Effector CD4-positive, alpha-beta T cell (primary cell): ENCODE results near the gene SORL1-AS1.
"Not testable (repeated sequence)": the region's sequence is repeated elsewhere in the genome, so short reads cannot be mapped to it uniquely, and the experiment has no call there.

ENCODE experiments used
- DNase-seq: peaks from one replicate; pipeline ENCODE4 v3.0.0-alpha.2; 2020

Gene SORL1-AS1

DNA sequence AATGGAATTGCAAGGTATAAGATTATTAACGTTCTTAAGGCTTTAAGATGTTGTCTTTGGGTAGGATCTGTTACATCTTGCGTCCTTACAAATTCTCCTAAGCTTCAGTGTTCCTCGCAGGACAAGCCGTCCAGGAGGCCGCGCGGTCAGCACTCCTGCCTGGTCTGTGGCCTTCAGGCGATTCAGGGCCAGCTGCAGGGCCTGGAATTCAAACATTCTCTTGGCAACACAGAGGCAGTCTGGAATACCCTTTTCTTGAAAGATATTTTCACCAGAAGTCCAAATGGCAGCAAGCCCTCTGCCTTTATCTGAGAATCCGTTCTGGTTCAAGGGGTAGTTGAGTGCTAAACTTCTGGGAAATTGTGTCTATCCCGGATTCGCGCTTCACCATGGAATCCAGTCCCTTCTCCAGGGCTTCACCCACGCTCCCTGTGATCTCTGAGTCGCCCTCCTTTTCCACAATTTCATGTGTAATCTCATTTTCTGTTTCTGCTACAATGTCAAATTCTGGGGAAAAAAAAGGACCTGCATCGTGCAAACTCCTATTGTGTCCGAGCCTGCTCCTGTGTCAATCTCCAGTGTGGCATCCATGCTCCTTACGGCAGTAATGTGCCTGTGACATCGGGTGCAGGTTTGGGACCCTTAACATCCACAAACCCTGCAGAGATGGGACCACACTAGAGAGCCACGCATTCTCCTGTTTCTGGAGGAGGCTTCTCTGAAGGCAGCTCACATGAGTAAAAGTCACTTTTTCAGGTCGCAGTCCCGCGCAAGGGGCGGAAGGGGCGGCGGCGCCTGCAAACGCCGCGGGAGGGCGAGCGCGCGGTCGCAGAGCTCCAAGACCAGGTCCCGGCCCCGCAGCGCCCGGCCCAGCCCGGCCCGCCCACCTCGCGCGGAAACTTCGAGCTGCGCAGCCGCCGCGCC is 26.0 kb downstream of the SORL1-AS1 start:
- DNase-seq: peak; percentile 19

DNA sequence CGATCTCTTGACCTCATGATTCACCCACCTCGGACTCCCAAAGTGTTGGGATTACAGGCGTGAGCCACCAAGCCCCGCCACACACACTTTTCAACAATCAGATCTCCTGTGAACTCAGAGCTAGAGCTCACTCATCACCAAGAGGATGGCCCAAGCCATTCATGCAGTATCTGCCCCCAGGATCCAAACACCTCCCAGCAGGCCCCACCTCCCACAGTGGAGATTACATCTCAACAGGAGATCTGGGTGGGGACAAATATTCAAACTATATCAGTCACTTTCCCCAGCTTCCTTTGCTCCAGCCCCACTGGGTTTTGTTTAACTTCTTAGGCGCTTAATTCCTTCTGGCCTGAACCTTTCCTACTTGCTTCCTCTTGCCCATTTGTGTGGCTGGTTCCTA is 26.9 kb downstream of the SORL1-AS1 start:
- no peak for DNase-seq

DNA sequence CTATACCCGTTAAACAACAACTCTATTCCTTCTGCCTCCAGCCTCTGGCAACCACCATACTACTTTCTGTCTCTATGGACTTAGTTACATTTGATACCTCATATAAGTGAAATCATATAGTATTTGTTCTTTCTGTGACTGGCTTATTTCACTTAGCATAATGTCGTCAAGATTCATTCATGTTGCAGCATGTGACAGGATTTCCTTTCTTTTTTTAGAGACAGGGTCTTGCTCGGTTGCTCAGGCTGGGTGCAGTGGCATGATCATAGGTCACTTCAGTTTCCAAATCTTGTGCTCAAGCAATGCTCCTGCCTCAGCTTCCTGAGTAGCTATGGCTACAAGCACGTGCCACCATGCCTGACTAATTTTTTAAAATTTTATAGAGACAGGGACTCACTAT is 30.1 kb downstream of the SORL1-AS1 start:
- DNase-seq: no peak

DNA sequence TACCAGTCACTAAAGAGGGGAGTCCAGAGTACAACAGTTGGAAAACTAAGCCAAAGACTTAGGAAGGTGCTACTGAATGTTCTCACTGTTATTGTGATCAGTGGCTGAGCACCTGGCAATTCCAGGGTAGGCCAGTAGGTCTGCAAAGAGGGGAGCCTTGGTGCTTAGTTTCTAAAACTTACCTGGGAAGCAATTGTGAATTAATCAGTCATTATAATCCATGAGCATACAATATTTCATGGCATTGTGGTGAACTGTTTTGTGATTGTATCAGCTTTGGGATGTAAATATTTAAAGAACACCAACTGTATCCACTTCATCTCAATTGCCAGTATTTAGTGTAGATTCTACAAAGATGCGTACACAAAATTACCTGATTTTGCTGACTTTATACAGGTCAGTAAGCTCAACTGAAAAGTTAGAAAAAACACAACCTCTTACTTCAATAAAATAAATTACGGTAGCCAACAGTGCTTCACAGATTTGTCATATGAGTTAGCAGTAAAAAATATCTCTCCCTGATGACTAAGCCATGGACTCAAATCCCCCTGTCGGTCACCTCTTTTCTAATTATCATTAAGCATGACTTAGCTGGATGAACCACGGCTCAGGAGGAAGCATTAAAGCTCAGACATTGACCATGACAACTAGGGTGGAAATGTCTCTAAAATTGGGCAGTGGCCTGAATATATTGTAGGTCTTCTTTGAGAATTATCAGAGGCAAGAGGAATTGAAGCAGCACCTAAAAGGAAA is 31.4 kb downstream of the SORL1-AS1 start:
- DNase-seq: no peak

DNA sequence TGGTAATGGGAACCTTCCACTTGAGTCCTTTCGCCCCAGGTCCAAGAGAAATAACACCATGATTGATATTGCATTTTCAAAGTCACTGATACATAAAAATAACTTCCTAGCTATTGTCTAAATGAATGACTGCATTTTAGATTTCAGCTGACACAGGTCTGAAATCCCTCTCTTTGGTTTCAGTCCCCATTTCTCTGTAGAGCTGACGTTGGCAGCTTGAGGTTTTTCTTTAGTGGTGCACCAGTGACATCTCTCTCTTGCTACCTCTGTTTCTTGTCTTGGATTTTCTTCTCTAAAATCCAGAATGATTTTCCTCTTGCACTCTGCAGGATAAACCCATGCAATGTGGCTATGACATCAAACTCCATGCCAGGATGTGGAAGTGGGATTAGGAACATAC is 32.4 kb downstream of the SORL1-AS1 start:
- no peak for DNase-seq

DNA sequence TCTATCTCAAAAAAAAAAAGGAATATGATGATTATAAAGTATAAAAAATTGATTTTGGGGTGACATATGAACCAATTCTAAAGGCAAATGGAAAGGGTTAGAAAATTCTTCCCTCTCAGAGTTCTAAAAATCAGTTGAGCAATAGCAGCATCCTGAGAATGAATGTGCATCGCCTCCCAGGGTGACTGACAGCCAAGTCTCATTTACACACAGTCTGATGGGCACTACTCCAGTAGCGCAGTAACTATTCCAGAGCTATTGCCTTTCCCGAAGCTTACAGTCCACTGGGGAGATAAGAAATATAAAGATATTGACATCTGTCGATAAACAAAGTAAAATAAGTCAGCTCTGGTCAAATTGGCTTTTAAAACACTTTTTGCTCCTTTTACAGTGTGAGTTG is 32.9 kb downstream of the SORL1-AS1 start:
- DNase-seq: no peak

DNA sequence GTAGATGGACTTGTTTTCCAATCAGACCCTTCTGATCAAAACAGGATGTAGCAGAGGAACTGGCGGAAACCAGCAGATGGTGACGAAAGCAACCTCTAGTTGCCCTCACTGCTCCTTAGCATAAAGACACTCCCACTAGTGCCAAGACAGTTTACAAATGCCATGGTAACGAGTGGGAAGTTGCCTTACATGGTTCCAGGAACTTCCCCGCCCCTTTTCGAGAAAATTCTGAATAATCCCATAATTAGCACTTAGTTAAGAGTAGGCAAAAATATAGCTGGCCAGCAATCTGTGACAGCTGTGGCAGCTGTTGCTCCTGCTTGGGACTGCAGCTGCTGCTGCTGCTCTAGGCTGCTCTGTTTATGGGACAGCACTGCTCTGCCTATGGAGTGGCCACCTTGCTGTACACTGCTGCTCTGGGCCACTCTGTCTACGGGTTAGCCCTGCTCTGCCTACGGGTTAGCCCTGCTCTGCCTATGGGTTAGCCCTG is 34.1 kb downstream of the SORL1-AS1 start:
- peak; percentile 37 for DNase-seq

DNA sequence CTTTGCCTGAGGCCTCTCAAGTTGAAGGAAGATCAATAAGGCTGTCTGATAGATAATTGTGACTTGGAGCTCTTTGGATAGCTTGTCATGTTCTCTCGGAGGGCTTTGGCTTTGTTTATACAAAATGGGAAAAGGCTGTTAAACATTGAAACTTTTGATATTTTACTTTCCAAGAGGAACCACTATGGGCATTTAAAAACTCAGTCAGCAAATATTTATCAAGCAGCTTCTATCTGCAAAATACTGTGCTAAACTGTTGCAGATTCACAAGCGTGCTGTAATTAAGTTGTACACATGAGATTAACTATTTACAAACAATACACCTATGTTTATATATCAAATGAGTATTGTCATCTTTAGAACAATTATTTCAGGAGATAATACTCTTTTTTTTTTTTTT is 35.2 kb downstream of the SORL1-AS1 start:
- no peak for DNase-seq

DNA sequence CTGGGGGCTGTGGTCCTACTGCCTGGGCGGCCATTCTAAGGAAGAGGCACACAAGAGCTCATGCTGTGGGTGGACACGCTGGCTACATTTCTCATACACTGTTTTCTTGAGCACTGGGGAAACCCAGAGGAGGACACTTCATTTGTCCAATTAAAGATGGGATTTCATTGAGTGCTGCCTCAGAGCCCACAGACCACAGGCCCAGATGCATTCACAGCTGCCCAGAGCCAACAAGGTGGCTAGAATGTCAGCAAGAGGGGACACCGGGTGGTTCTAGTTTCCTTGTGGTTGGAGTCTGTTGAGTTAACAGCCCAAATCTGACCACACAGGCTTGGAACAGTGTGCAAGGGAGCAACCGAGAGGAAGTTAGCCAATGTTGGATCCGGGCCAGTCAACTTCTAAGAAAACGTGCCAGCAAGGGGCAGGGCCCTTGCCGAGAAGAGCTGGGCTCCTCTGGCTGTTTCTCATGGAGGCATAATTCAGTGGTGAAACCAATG is 35.7 kb downstream of the SORL1-AS1 start:
- peak; percentile 17 for DNase-seq

DNA sequence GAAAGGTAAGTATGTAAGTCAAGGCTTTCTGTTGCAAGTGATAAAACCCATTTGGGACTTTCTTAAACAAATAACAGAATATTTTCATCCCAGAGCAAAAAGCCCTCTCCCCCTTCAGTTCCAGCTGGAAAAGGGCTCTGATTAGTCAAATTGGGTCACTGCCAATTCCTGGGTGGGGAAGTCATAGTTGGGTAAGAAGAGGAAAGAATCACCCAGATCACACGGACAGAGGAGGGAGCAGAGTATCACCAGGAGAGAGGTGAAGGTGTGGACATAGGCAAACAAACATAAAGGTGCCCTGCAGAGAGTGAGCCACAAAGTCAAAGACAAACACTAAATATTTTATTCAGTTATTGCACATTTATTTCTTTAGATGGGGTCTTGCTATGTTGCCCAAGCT is 36.9 kb downstream of the SORL1-AS1 start:
- DNase-seq: no peak

DNA sequence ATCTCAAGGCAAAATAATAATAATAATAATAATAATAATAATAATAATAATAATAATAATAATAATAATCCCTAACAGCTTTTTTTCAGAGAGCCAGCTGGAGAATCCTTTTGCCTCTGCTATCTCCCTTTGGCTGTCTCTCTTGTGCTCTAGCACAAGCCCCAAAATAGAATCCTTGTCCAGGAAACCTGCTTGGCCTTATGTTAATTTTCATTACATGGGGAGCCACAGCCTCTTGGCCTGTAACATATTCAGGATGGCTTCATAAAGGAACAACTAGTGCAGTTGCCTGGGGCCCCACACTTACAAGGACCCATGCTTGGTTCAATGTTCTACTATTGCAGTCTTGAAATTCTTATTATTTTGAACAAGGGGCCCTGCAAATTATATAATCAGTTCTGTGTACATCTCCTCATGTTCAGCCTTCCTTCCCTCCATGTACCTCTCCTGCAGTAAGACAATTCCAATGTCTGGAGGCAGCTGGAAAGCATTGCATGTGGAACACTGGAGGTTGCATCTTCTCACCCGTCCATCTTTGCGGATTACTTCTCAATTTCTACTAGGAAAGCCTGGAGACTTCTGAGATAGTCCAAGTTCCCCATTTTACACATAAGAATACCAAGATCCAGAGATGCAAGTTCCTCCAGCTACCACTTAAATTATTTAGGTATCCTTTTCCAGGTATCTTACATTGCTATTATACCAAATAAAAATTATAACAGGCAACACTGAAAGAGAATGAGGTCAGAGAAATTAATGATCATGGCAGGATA is 38.4 kb downstream of the SORL1-AS1 start:
- no peak for DNase-seq

DNA sequence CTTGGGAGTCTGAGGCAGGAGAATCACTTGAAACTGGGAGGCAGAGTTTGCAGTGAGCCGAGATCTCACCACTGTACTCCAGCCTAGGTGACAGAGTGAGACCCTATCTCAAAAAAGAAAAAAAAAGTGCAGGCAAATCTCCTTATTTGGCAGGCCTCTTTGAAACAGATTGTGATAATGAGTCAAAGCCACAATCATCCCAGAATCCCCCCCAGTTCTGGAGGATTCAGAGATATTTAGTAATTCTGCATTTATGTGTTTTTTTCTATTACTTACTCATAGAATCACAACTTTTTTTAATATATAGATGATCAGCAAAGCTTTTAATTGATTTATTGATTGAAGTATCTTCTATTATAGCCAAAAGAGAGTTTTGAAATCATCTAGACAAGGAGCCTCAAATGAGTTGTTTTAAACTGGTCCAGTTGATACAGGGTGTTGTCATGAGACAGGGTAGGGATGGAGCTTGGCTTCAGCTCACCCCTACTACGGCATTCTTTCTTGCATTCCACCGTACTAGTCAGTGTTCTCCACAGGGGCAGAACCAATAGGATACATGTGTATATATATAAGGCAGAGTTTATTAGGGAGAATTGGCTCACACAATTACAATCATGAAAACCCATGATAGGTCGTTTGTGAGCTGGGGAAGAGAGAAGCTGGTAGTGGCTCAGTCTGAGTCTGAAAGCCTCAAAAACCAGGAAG is 39.9 kb downstream of the SORL1-AS1 start:
- DNase-seq: no peak

DNA sequence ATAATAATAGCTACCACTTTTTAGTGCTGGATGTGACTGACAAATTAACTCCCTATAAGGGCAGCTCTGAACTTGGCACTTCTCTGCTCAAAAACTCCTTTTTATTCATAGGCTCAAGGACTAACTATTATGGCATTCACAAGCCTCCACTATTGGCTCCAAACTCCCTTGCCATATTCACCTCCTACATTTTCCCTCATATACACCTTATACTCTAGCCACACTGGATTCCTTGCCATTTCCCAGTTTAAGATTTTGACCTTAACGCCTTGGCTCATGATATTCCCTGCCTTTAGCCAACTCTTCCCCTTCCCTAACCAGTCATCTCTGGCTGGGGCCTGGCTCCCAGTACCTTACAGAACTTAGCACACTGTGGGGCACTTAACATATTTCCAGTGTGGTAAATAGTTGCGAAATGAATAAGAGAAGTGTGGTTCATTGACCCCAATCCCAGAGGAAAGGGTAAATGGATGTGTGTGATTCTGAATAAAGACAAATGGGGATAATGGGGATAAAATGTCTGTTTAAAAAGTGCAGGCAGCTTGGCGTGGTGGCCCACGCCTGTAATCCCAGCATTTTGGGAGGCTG is 40.7 kb downstream of the SORL1-AS1 start:
- DNase-seq: no peak

DNA sequence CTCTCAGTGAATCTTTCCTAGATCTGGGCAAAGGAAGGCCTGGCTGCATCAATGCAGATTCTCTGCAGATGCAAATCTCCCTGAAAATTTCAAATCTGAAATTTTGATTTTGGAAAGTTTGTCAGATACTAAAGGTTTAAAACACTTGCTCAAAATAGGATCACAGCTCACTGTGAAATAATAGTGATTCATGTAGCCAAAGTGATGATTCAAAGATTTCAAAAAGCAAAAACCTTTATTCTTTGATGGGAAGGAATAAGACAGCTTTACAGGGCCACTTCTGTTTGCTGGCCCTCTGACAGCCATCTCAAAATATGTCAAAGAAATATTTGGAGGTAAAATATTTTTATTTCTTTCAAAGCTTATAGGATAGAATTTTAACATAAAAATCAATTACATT is 41.4 kb downstream of the SORL1-AS1 start:
- not testable (repeated sequence) for DNase-seq

DNA sequence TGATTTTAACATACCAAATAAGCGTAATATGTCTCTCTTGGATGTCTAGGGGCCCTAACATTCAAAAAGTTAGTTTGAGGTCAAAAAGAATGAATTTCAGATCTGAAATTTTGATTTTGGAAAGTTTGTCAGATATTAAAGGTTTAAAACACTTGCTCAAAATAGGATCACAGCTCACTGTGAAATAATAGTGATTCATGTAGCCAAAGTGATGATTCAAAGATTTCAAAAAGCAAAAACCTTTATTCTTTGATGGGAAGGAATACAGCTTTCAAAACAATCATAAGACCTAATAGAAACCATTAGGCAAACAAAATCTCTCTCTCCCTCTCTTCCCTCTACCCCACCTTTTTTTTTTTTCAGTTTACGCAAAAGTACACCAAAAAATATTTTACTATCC is 42.7 kb downstream of the SORL1-AS1 start:
- DNase-seq: not testable (repeated sequence)

DNA sequence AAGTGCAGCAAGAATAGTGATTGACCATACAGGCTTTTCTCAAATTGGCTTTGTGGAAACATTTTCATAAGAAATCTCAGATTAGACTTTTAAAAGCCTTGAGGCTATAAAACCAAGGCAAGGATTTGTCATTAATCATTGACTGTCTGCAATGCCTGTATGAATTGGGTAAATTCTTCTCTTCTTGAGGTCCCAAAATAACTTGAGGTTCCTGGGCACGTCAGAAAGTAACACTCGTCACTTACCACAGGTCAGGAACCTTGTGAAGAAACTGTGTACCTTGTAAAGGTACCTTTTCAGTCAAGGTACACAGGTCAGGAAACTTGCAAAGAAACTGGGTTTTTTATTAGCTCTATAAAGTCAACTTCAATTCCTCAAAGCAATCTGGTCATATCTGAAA is 43.9 kb downstream of the SORL1-AS1 start:
- no peak for DNase-seq

DNA sequence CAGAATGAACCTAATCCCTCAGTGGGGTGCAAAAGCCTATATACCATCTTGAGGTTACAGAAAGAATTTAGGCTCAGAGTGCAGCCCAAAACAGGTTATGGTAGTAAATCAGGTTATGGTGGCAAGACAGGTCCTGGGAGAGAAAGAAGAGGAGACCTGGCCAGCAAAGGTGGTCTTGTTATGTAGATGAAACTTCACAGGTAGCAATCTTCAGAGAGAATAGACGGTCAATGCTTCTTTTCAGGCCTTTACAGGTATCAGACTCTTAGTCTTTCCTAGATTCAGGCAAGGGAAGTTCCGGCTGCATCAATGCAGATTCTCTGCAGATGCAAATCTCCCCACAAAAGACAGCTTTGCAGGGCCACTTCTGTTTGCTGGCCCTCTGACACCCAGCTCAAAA is 46.5 kb downstream of the SORL1-AS1 start:
- no peak for DNase-seq

DNA sequence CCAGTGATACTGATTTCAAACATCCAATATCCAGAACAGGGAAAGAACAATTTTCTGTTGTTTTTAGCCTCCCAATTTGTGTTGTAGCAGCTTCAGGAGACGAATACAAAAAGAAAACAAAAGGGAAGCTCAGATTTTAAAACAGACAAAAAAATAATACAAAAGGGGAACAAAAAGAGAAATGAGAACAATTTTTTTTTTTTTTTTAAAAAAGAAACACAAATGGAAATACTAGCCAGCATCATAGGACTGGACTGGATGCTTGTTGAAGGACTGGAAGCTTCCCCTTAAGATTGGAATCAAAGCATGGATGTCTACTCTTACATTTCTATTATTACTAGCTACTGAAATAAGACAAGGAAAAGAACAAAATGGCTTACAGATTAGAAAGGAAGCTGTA is 47.1 kb downstream of the SORL1-AS1 start:
- DNase-seq: no peak

DNA sequence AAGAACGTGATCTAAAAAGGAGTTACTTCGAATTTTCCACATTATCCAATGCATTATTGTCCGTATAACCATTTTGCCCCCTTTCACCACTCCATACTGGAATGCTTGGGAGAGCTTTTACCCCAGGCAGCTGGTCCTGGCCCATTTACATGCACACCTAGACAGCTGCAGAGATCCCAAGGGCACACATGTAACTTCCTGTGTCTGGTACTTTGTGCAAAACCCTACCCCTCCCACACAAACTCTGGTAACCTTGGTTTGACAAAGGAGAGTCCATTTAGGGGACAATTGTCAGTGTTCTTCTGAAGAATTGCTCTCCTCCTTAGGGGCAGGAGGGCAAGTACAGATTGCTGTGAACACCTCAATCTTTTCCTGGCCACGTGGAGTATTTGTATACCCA is 58.0 kb downstream of the SORL1-AS1 start:
- no peak for DNase-seq

DNA sequence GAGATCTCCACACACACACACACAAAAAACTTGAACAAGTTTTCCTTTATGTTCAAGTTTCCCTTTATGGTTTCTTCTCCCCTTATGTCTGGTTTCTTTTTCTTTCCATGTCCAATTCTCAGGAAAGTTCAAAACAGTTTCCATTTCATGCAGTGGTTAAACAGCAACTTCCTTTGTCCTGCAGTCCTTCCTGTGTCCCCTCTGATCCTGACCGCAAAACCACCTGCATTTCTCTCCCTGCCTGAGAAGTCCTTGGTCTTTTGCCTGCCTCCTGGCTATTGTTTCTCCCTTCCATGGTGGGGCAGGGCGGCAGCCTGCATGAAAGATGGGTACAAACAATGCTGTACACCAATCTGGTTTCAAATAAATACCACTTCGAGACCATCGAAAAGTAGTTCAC is 58.9 kb downstream of the SORL1-AS1 start:
- DNase-seq: no peak

DNA sequence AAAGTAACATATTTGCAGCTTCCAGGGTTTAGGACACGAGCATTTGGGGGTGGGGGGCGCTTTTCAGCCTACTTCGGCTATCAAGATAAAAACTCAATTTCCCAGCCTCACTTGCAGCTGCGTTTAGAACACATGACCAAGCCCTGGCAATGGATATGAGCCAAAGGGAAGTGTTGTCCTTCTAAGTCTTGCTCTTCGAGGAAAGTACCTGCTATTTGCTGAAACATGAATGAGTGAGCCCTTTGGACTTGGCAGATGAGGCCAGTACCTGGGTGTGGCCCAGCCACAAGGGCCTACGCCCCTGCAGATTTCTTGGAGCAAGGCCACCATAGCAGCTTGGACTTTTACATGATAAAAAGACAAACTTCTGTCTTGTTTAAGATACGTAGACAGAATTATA is 60.9 kb downstream of the SORL1-AS1 start:
- DNase-seq: no peak

DNA sequence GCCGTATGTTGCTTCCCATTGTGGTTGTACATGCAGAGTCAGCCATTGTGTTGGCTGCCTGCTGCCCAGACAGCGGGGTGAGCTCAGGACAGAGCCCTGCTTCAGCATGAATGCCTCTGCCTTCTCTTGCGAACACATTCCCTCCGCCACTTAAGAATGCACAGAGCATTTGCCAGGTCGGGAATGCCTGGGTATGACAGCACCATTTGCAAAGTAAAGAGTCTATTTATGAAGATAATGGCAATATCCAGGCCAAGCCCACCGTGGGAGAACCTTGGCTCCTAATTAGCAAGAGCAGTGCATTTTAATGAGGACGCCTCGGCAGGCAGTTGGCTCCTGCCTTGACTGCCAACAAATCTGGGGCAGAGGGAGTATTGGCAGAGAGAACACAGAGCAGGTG is 63.1 kb downstream of the SORL1-AS1 start:
- DNase-seq: no peak
